K562 (cell line): ENCODE data around the gene FSTL3. TPM values are rescaled to one million over a fixed set of nuclear protein-coding genes. Genes with fewer than 3 reads are reported as not detected.

Source experiments
- BCOR ChIP-seq: fragments of 450-650 bp; IDR thresholded peaks from 2 replicates; pipeline ENCODE4 v1.6.1; 2016
- BDP1 ChIP-seq: IDR thresholded peaks from 3 replicates; pipeline ENCODE4 v1.6.1; 2011; ENCODE audit not compliant: insufficient read length, insufficient read depth
- CBX2 ChIP-seq: fragments of 200-600 bp; sonication (generic); IDR thresholded peaks from one replicate; pipeline ENCODE4 v1.6.1; 2012; ENCODE audit warnings: mild to moderate bottlenecking, low read length, inconsistent platforms; ENCODE audit not compliant: insufficient read depth, poor library complexity, severe bottlenecking
- GMEB1 ChIP-seq: fragments of 250-450 bp; sonication (Bioruptor Pico); IDR thresholded peaks from 2 replicates; pipeline ENCODE4 v1.4.0; 2020; ENCODE audit warnings: mild to moderate bottlenecking
- HCFC1 ChIP-seq: IDR thresholded peaks from 2 replicates; pipeline ENCODE4 v1.6.1; 2012; ENCODE audit warnings: low read depth, low read length, improper control_type of control experiment
- HNRNPLL ChIP-seq: fragments of 200-400 bp; formaldehyde crosslinking; IDR thresholded peaks from 2 replicates; pipeline ENCODE4 v1.6.1; 2017; ENCODE audit warnings: low read length, low read depth, mild to moderate bottlenecking; ENCODE audit not compliant: poor library complexity, severe bottlenecking
- KLF16 ChIP-seq: IDR thresholded peaks from 2 replicates; pipeline ENCODE4 v1.6.1; 2016; ENCODE audit warnings: antibody characterized with exemption
- MAZ ChIP-seq, 2 experiments: fragments of 450-650 bp in 1 of 2; sonication (generic) in 1 of 2; formaldehyde crosslinking; IDR thresholded peaks in 1 of 2; conservative IDR thresholded peaks in 1 of 2; 2 replicates each; pipeline versions ENCODE4 v1.4.0 to v1.5.0; 2020; ENCODE audit warnings: mild to moderate bottlenecking in 1 of 2, missing genetic modification reagents in 1 of 2
- MCM3 ChIP-seq: fragments of 450-650 bp; IDR thresholded peaks from 2 replicates; pipeline ENCODE4 v1.6.1; 2016
- NCOA2 ChIP-seq, 2 experiments: fragments of 450-650 bp; IDR thresholded peaks; 2 replicates each; pipeline ENCODE4 v1.6.1; 2018; ENCODE audit warnings: mild to moderate bottlenecking in 2 of 2, moderate library complexity in 1 of 2; ENCODE audit not compliant: partially characterized antibody in 2 of 2
- NELFE ChIP-seq: IDR thresholded peaks from 2 replicates; pipeline ENCODE4 v1.6.1; 2011; ENCODE audit warnings: mild to moderate bottlenecking; ENCODE audit not compliant: insufficient read depth, insufficient read length
- NR4A1 ChIP-seq, 2 experiments: fragments of 250-450 bp in 1 of 2; fragments of 450-650 bp in 1 of 2; sonication (Bioruptor Pico) in 1 of 2; IDR thresholded peaks; 2 replicates each; pipeline versions ENCODE4 v1.4.0 to v1.6.1; 2016 to 2020; ENCODE audit warnings: mild to moderate bottlenecking in 2 of 2, missing compliant biosample characterization in 1 of 2, missing genetic modification characterization in 1 of 2, moderate library complexity in 1 of 2
- NUFIP1 ChIP-seq: fragments of 450-650 bp; IDR thresholded peaks from 2 replicates; pipeline ENCODE4 v1.6.1; 2018; ENCODE audit not compliant: partially characterized antibody
- SAFB ChIP-seq: fragments of 200-400 bp; formaldehyde crosslinking; IDR thresholded peaks from 2 replicates; pipeline ENCODE4 v1.6.1; 2017; ENCODE audit warnings: low read depth, low read length, borderline replicate concordance
- SLC30A9 ChIP-seq: fragments of 250-450 bp; sonication (Bioruptor Pico); IDR thresholded peaks from 2 replicates; pipeline ENCODE4 v1.8.0; 2022; ENCODE audit warnings: mild to moderate bottlenecking, moderate library complexity
- XRCC5 ChIP-seq: fragments of 200-400 bp; formaldehyde crosslinking; IDR thresholded peaks from 2 replicates; pipeline ENCODE4 v1.6.1; 2017; ENCODE audit warnings: low read depth, mild to moderate bottlenecking, low read length
- polyA plus RNA-seq, 8 experiments: library from polyadenylated mRNA; depleted of rRNA in 4 of 8; stranded (reverse) in 5 of 8; unstranded in 3 of 8; fragments of >200 nt; fragmentation: Nextera tagmentation in 2 of 8; fragmentation: Illumina TruSeq in 1 of 8; extraction: Ambion mirVana in 2 of 8; extraction: Trizol in 1 of 8; gene quantifications; 2 replicates each; pipeline versions ENCODE4 v1.2.1 to v1.2.3, GENCODE V29; 2011 to 2014; ENCODE audit warnings: inconsistent platforms in 1 of 8, missing spikeins in 1 of 8
- total RNA-seq, 7 experiments: library from RNA; depleted of rRNA in 6 of 7; stranded (reverse); fragments of >200 nt in 6 of 7; fragmentation: Illumina TruSeq in 2 of 7; extraction: Trizol in 2 of 7; gene quantifications; 2 replicates each; pipeline versions ENCODE4 v1.2.1 to v1.2.3, GENCODE V29; 2011 to 2021; ENCODE audit warnings: low replicate concordance in 1 of 7
- TF ChIP-seq, protein P1 (sequence below): sonication (generic); formaldehyde crosslinking; IDR thresholded peaks from 2 replicates; pipeline ENCODE4 v1.8.1; 2023; ENCODE audit warnings: mild to moderate bottlenecking, missing genetic modification reagents
- TF ChIP-seq, protein P2 (sequence below): sonication (generic); formaldehyde crosslinking; IDR thresholded peaks from 2 replicates; pipeline ENCODE4 v1.8.1; 2023; ENCODE audit warnings: mild to moderate bottlenecking, missing genetic modification reagents
- TF ChIP-seq, protein P3 (sequence below): fragments of 250-450 bp; sonication (Bioruptor Pico); IDR thresholded peaks from 2 replicates; pipeline ENCODE4 v1.9.0; 2021; ENCODE audit warnings: mild to moderate bottlenecking
- TF ChIP-seq, protein P4 (sequence below): fragments of 200-400 bp; formaldehyde crosslinking; IDR thresholded peaks from 2 replicates; pipeline ENCODE4 v1.6.1; 2017; ENCODE audit warnings: mild to moderate bottlenecking, low read depth, low read length, moderate library complexity

FSTL3 gene
- total and polyA plus RNA-seq, 9 of the 15 experiments (the other 6 are each of a cell fraction or from before 2014, with no cell fraction given), result 0.35 to 6.8 (median 4.2) TPM; not detected in 1

DNA sequence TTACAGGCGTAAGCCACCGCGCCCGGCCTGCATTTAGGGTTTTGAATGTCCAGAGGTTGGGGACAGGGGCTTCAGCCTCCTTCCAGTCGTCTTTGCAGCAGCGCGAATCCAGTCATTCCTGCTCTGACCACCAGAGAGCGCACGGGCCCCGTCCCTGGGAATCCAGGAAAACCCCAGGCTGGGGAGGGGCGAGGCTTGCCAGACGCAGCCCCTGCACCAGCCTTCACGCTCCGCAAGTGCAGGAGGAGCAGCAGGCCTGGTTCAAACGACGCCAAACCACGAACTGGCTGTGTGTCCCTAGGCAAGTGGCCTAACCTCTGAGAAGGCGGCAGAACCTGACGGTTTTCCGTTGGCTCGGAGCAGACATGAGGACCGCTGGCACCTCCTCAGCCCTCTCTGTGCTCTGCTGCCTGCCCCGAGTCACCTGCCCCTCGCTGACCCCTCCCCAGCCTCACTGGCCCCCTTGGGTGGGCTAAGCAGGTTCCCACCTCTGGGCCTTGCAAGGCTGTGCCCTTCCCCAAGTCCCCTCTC lies 11.2 kb upstream of the FSTL3 start (continued):
- TF ChIP-seq, protein P1, sequence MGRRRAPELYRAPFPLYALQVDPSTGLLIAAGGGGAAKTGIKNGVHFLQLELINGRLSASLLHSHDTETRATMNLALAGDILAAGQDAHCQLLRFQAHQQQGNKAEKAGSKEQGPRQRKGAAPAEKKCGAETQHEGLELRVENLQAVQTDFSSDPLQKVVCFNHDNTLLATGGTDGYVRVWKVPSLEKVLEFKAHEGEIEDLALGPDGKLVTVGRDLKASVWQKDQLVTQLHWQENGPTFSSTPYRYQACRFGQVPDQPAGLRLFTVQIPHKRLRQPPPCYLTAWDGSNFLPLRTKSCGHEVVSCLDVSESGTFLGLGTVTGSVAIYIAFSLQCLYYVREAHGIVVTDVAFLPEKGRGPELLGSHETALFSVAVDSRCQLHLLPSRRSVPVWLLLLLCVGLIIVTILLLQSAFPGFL, result peak; percentile 67; the same call in 1 of the 2 replicates
- TF ChIP-seq CBX2 (no peak), NELFE (no peak), BDP1 (no peak), KLF16 (0 out of 2 replicates have a peak, but pooled peaks have one; percentile 39), HCFC1 (0 out of 2 replicates have a peak, but pooled peaks have one; percentile 14), GMEB1 (CRISPR knock-in tag) (0 out of 2 replicates have a peak, but pooled peaks have one; percentile 35), SLC30A9 (no peak), NUFIP1 (no peak), NCOA2 (IDR thresholded peaks at IDR 0.05; ENCODE audit: partially characterized antibody in 2 of 2) (no peak), MAZ (CRISPR knock-in tag; conservative IDR thresholded peaks at IDR 0.05 in 1 of 2, IDR thresholded peaks at IDR 0.05 in 1 of 2) (peak; percentile 62 to 80), XRCC5 (peak; percentile 82; the same call in 1 of the 2 replicates), BCOR (no peak), HNRNPLL (no peak), SAFB (no peak), NR4A1 (CRISPR knock-in tag; IDR thresholded peaks at IDR 0.05) (no peak), NR4A1 (tag; IDR thresholded peaks at IDR 0.05) (no peak), MCM3 (no peak)
- TF ChIP-seq, protein P2, sequence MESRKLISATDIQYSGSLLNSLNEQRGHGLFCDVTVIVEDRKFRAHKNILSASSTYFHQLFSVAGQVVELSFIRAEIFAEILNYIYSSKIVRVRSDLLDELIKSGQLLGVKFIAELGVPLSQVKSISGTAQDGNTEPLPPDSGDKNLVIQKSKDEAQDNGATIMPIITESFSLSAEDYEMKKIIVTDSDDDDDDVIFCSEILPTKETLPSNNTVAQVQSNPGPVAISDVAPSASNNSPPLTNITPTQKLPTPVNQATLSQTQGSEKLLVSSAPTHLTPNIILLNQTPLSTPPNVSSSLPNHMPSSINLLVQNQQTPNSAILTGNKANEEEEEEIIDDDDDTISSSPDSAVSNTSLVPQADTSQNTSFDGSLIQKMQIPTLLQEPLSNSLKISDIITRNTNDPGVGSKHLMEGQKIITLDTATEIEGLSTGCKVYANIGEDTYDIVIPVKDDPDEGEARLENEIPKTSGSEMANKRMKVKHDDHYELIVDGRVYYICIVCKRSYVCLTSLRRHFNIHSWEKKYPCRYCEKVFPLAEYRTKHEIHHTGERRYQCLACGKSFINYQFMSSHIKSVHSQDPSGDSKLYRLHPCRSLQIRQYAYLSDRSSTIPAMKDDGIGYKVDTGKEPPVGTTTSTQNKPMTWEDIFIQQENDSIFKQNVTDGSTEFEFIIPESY (CRISPR knock-in tag), result peak; percentile 66
- TF ChIP-seq, protein P3, sequence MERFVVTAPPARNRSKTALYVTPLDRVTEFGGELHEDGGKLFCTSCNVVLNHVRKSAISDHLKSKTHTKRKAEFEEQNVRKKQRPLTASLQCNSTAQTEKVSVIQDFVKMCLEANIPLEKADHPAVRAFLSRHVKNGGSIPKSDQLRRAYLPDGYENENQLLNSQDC (CRISPR knock-in tag), result no peak
- TF ChIP-seq, protein P4, sequence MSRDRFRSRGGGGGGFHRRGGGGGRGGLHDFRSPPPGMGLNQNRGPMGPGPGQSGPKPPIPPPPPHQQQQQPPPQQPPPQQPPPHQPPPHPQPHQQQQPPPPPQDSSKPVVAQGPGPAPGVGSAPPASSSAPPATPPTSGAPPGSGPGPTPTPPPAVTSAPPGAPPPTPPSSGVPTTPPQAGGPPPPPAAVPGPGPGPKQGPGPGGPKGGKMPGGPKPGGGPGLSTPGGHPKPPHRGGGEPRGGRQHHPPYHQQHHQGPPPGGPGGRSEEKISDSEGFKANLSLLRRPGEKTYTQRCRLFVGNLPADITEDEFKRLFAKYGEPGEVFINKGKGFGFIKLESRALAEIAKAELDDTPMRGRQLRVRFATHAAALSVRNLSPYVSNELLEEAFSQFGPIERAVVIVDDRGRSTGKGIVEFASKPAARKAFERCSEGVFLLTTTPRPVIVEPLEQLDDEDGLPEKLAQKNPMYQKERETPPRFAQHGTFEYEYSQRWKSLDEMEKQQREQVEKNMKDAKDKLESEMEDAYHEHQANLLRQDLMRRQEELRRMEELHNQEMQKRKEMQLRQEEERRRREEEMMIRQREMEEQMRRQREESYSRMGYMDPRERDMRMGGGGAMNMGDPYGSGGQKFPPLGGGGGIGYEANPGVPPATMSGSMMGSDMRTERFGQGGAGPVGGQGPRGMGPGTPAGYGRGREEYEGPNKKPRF, result no peak
